ENCODE data around the gene EIF2B2. TPM values are rescaled to one million over a fixed set of nuclear protein-coding genes. Genes with fewer than 3 reads are reported as not detected.

EIF2B2 gene
- total RNA-seq, 2 donors from 2014 or later = 12.9 to 17.1 TPM

Small RNA genes lying within 50 kb of the gene (small RNA-seq; reads per million reads assigned to genes)
- gene RNU6-689P = not detected

Other genes starting within 250 kb of the EIF2B2 start
- 10 to 100 TPM; 30.0 to 47.7 TPM for gene YLPM1, start 239.6 kb upstream of the EIF2B2 start, total RNA-seq
- under 1 TPM in 1 of 2 donors, not detected in 1; 0.52 TPM for gene PROX2, start 126.8 kb upstream of the EIF2B2 start, total RNA-seq
- gene DLST, start 121.0 kb upstream of the EIF2B2 start, total RNA-seq = 10 to 100 TPM; 33.7 to 36.3 TPM
- gene RPS6KL1, start 79.7 kb upstream of the EIF2B2 start, total RNA-seq = 10 to 100 TPM in 1 of 2 donors, 1 to 10 TPM in 1; 8.0 to 16.2 TPM
- 1 to 10 TPM; 2.3 to 6.6 TPM for gene PGF, start 47.3 kb upstream of the EIF2B2 start, total RNA-seq
- gene MLH3, start 48.5 kb downstream of the EIF2B2 start, total RNA-seq = 10 to 100 TPM; 18.2 to 23.7 TPM
- gene ACYP1, start 61.1 kb downstream of the EIF2B2 start, total RNA-seq = 1 to 10 TPM; 8.3 to 9.9 TPM
- gene ZC2HC1C, start 66.7 kb downstream of the EIF2B2 start, total RNA-seq = 1 to 10 TPM; 7.3 to 7.8 TPM
- 10 to 100 TPM; 26.4 to 38.4 TPM for gene NEK9, start 124.1 kb downstream of the EIF2B2 start, total RNA-seq
- gene TMED10, start 173.7 kb downstream of the EIF2B2 start, total RNA-seq = 100 to 1,000 TPM; 150 to 243 TPM

Measured in body of pancreas (tissue), 2 donors.